Retinal pigment epithelial cell (primary cell): Measurements from ENCODE around the gene EBLN2.

ENCODE experiments used
- DNase-seq: peaks from one replicate; pipeline ENCODE4 v3.0.0-alpha.2; 2010; ENCODE audit warnings: low read depth
- H3K4me3 ChIP-seq: 2 replicates; pipeline ENCODE4 v1.5.1; 2011; ENCODE audit warnings: mild to moderate bottlenecking, low read length, control low read depth, moderate library complexity
- TF ChIP-seq, protein P1 (sequence below): conservative IDR thresholded peaks from 2 replicates; pipeline ENCODE4 v1.5.1; 2011; ENCODE audit warnings: low read depth, low read length, control low read depth, inconsistent platforms

Gene EBLN2

DNA sequence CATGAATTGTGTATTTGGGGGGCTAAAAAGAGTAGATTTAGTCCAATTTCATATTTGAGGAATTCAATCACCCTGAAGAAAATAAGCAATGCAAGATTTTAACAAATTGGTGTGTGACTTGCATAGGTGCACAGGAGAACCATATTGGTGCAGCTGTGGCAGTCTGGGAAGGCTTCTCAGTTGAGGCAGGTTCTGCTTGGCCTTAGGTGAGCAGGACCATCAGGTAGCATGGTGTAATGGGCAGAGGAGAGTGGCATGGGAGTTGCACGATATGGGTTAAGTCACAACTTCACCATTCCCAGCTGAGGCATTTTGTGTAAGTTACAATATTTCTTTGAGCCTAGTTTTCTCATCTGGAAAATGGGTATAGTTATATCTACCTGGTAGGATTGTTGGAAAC lies 10.5 kb downstream of the EBLN2 start:
- H3K4me3 ChIP-seq = no peak overlapping the region
- TF ChIP-seq, protein P1, sequence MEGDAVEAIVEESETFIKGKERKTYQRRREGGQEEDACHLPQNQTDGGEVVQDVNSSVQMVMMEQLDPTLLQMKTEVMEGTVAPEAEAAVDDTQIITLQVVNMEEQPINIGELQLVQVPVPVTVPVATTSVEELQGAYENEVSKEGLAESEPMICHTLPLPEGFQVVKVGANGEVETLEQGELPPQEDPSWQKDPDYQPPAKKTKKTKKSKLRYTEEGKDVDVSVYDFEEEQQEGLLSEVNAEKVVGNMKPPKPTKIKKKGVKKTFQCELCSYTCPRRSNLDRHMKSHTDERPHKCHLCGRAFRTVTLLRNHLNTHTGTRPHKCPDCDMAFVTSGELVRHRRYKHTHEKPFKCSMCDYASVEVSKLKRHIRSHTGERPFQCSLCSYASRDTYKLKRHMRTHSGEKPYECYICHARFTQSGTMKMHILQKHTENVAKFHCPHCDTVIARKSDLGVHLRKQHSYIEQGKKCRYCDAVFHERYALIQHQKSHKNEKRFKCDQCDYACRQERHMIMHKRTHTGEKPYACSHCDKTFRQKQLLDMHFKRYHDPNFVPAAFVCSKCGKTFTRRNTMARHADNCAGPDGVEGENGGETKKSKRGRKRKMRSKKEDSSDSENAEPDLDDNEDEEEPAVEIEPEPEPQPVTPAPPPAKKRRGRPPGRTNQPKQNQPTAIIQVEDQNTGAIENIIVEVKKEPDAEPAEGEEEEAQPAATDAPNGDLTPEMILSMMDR = no peak
- no peak for DNase-seq

GRCh38 chr3:73072634-73073033 lies 11.2 kb downstream of the EBLN2 start:
- DNase-seq = no peak
- H3K4me3 ChIP-seq = no peak overlapping the region
- TF ChIP-seq, protein P1 = no peak

DNA sequence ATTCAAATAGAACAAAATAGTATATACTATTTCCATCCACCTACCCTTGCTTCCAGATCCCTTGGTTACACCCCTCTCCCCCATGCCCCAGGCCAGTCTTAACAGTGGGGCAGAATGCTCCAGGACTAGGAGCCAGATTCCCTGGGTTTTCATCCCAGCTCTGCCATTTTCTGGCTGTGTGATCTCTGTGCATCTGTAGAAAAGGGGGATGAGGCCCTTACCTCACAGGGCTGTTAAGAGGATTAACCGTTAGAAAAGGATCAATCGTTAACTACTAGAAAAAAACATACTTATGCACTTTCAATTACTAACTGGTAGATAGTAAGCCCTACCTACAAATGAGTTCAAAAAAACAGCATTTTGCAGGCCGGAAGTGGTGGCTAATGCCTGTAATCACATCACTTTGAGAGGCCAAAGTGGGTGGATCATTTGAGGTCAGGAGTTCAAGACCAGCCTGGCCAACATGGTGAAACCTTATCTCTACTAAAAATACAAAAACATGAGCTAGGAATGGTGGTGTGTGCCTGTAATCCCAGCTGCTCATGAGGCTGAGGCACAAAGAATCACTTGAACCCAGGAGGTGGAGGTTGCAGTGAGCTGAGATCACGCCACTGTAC lies 11.7 kb downstream of the EBLN2 start:
- TF ChIP-seq, protein P1 = no peak
- no peak overlapping the region for H3K4me3 ChIP-seq
- DNase-seq = no peak

- TF ChIP-seq, protein P1 = no peak
- no peak overlapping the region for H3K4me3 ChIP-seq
- DNase-seq = no peak
These were observed 13.3 kb downstream of the EBLN2 start for GRCh38 chr3:73074781-73075180.

- TF ChIP-seq, protein P1 = no peak
- no peak for DNase-seq
- H3K4me3 ChIP-seq = no peak overlapping the region
These were observed 18.9 kb downstream of the EBLN2 start for GRCh38 chr3:73080216-73080966.

DNA sequence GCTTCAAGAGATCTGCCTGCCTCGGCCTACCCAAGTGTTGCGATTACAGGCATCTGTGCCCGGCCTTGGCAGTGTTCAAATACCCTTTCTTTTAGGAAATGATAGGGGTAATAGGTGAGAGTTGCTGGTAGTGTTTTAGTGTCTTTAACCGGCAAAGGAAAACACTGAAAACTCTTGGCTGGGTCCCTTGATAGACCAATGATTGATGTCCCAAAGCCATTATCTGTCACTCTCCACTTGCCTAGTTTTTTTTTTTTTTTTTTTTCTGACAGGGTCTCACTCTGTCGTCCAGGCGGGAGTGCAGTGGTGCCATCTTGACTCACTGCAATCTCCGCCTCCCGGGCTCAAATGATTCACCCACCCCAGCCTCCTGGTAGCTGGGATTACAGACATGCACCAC lies 19.7 kb downstream of the EBLN2 start:
- TF ChIP-seq, protein P1 = no peak
- H3K4me3 ChIP-seq = no peak overlapping the region
- DNase-seq = no peak

GRCh38 chr3:73084170-73084569 lies 22.7 kb downstream of the EBLN2 start:
- H3K4me3 ChIP-seq = no peak overlapping the region
- no peak for DNase-seq
- TF ChIP-seq, protein P1 = no peak
